PC-9 (cell line): ENCODE results near the gene AGBL4. TPM values are rescaled to one million over a fixed set of nuclear protein-coding genes. Genes with fewer than 3 reads are reported as not detected.

ENCODE experiments used
- BruUV-seq: library from RNA; stranded (reverse); fragments of 400-500 nt; replicated peaks from 2 replicates; lab custom pipeline; 2021; lab: Mats Ljungman, UMichigan
- CTCF ChIA-PET: fragments of 300-600 bp; sonication (Branson Sonifier 250); formaldehyde crosslinking; loops from one replicate; lab custom pipeline; 2022; ENCODE audit warnings: antibody characterized with exemption; lab: Charles Lee
- POLR2A ChIA-PET: fragments of 300-600 bp; sonication (Branson Sonifier 250); formaldehyde crosslinking; loops from one replicate; lab custom pipeline; 2022; ENCODE audit warnings: antibody characterized with exemption; ENCODE audit not compliant: unreplicated experiment; lab: Charles Lee
- DNase-seq, 2 experiments: peaks; one replicate each; pipeline versions ENCODE4 v3.0.0 to v3.0.0-alpha.2; 2015 to 2022; ENCODE audit warnings: mixed read lengths in 1 of 2
- H2AFZ ChIP-seq: fragments of 200-600 bp; sonication (generic); 2 replicates; pipeline ENCODE4 v1.8.1; 2017; ENCODE audit warnings: antibody characterized with exemption
- H3F3A ChIP-seq: fragments of 200-600 bp; sonication (generic); 2 replicates; pipeline ENCODE4 v1.8.1; 2017; ENCODE audit warnings: antibody characterized with exemption, mild to moderate bottlenecking, low read depth; ENCODE audit not compliant: insufficient read depth
- H3K27ac ChIP-seq: fragments of 200-600 bp; sonication (generic); 2 replicates; pipeline ENCODE4 v1.6.1; 2016; ENCODE audit warnings: mixed run types
- H3K27me3 ChIP-seq: fragments of 200-600 bp; sonication (generic); 2 replicates; pipeline ENCODE4 v1.6.1; 2016; ENCODE audit warnings: low read depth, mixed run types; ENCODE audit not compliant: insufficient read depth
- H3K36me3 ChIP-seq: fragments of 200-600 bp; sonication (generic); 2 replicates; pipeline ENCODE4 v1.6.1; 2016; ENCODE audit warnings: low read depth, mixed run types
- H3K4me1 ChIP-seq: fragments of 200-600 bp; sonication (generic); replicated peaks from 2 replicates; pipeline ENCODE4 v1.6.1; 2016; ENCODE audit warnings: mixed run types; ENCODE audit not compliant: insufficient read depth
- H3K4me2 ChIP-seq: fragments of 200-600 bp; sonication (generic); 2 replicates; pipeline ENCODE4 v1.6.1; 2017; ENCODE audit warnings: mixed run types
- H3K4me3 ChIP-seq: fragments of 200-600 bp; sonication (generic); 2 replicates; pipeline ENCODE4 v1.6.1; 2016; ENCODE audit warnings: mixed run types
- H3K79me2 ChIP-seq: fragments of 200-600 bp; sonication (generic); 2 replicates; pipeline ENCODE4 v1.6.1; 2017; ENCODE audit warnings: low read depth, mixed run types
- H3K9me2 ChIP-seq: fragments of 200-600 bp; sonication (generic); 2 replicates; pipeline ENCODE4 v1.8.1; 2017; ENCODE audit warnings: mild to moderate bottlenecking; ENCODE audit not compliant: insufficient read depth
- H3K9me3 ChIP-seq: fragments of 200-600 bp; sonication (generic); 2 replicates; pipeline ENCODE4 v1.8.1; 2016; ENCODE audit warnings: low read depth; ENCODE audit not compliant: insufficient read depth
- H4K20me1 ChIP-seq: fragments of 200-600 bp; sonication (generic); 2 replicates; pipeline ENCODE4 v1.8.1; 2017; ENCODE audit not compliant: insufficient read depth
- EZH2 ChIP-seq: fragments of 200-600 bp; sonication (generic); IDR thresholded peaks from 2 replicates; pipeline ENCODE4 v1.8.0; 2017; ENCODE audit warnings: antibody characterized with exemption, low read depth
- intact Hi-C: fragments of 100-400 bp; cut with micrococcal nuclease; formaldehyde crosslinking; loops from one replicate; pipeline ENCODE4 v1.10.0; 2022; ENCODE audit not compliant: unreplicated experiment
- total RNA-seq: library from RNA; stranded (reverse); gene quantifications from 2 replicates; pipeline ENCODE4 v1.2.3, GENCODE V29; 2021
- TF ChIP-seq, protein P1 (sequence below): fragments of 200-600 bp; sonication (generic); conservative IDR thresholded peaks from 2 replicates; pipeline ENCODE4 v1.6.1; 2017; ENCODE audit warnings: mixed run types, antibody characterized with exemption, mild to moderate bottlenecking, moderate library complexity

Gene AGBL4
- total RNA-seq, 1 experiment from 2014 or later, result not detected

GRCh38 chr1:48807554-48808260 is 1216.0 kb downstream of the AGBL4 start:
- CTCF ChIA-PET, result no interaction called here

DNA sequence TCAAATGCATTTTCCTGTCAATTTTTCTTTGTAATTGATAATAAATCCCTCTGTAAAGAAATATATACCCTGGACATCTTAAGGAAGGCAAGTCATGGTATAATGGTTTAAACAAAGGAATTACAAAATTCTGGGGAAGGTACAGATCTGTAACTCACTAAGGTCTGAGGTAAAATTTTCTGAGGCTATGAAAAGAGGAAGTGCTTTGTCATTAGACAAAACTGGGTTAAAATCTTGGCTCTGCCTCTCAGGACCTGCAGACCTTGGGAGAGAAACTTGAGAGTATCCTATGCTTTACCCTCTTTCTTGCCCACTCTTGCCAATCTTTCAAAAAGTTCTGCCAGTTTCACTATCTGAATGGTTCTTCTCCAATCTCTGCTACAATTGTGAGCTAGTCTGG is 1220.3 kb downstream of the AGBL4 start:
- no peak overlapping the region for H2AFZ ChIP-seq
- no peak overlapping the region for H3K4me2 ChIP-seq
- H3K36me3 ChIP-seq, result no peaks in the 10 kb centered on the region
- intact Hi-C loops, result no loop called here
- ChIA-PET CTCF (no interaction called here), POLR2A (no interaction called here)
- no peaks in the 10 kb centered on the region for H3K4me1 ChIP-seq
- no peak overlapping the region for H3K27ac ChIP-seq
- H4K20me1 ChIP-seq, result no peaks in the 10 kb centered on the region
- H3K9me3 ChIP-seq, result no peaks in the 10 kb centered on the region
- H3K9me2 ChIP-seq, result no peaks in the 10 kb centered on the region
- no peaks in the 10 kb centered on the region for H3F3A ChIP-seq
- no peak for DNase-seq
- H3K4me3 ChIP-seq, result no peak overlapping the region
- H3K27me3 ChIP-seq, result no peaks in the 10 kb centered on the region
- no peaks in the 10 kb centered on the region for H3K79me2 ChIP-seq
- TF ChIP-seq EZH2, result no peak
- TF ChIP-seq, protein P1, sequence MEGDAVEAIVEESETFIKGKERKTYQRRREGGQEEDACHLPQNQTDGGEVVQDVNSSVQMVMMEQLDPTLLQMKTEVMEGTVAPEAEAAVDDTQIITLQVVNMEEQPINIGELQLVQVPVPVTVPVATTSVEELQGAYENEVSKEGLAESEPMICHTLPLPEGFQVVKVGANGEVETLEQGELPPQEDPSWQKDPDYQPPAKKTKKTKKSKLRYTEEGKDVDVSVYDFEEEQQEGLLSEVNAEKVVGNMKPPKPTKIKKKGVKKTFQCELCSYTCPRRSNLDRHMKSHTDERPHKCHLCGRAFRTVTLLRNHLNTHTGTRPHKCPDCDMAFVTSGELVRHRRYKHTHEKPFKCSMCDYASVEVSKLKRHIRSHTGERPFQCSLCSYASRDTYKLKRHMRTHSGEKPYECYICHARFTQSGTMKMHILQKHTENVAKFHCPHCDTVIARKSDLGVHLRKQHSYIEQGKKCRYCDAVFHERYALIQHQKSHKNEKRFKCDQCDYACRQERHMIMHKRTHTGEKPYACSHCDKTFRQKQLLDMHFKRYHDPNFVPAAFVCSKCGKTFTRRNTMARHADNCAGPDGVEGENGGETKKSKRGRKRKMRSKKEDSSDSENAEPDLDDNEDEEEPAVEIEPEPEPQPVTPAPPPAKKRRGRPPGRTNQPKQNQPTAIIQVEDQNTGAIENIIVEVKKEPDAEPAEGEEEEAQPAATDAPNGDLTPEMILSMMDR, result no peak
- BruUV-seq, result no TSS peak

More at GRCh38 chr1:48807554-48808260, 1216.0 kb downstream of the AGBL4 start:
- Histone ChIP-seq H3K9me3 (no peaks in the 10 kb centered on the region), H3K4me2 (no peak overlapping the region), H3K36me3 (no peaks in the 10 kb centered on the region), H3K27me3 (no peaks in the 10 kb centered on the region), H3K4me3 (no peak overlapping the region), H3F3A (no peaks in the 10 kb centered on the region), H3K4me1 (no peaks in the 10 kb centered on the region), H2AFZ (no peak overlapping the region), H3K79me2 (no peaks in the 10 kb centered on the region), H3K9me2 (no peaks in the 10 kb centered on the region), H3K27ac (no peak overlapping the region), H4K20me1 (no peaks in the 10 kb centered on the region)
- POLR2A ChIA-PET, result no interaction called here
- intact Hi-C loops, result no loop called here
- no TSS peak for BruUV-seq
- TF ChIP-seq, protein P1, result no peak
- no peak for TF ChIP-seq EZH2
- DNase-seq, result no peak

- Histone ChIP-seq H3F3A (no peaks in the 10 kb centered on the region), H2AFZ (no peak overlapping the region), H3K27me3 (no peaks in the 10 kb centered on the region), H3K4me2 (no peak overlapping the region), H3K4me3 (no peak overlapping the region), H3K36me3 (no peaks in the 10 kb centered on the region), H3K9me3 (no peaks in the 10 kb centered on the region), H3K79me2 (no peaks in the 10 kb centered on the region), H4K20me1 (no peaks in the 10 kb centered on the region), H3K9me2 (no peaks in the 10 kb centered on the region), H3K27ac (no peak overlapping the region), H3K4me1 (no peaks in the 10 kb centered on the region)
- intact Hi-C loops, result no loop called here
- no peak for TF ChIP-seq EZH2
- TF ChIP-seq, protein P1, result no peak
- DNase-seq, result no peak
- POLR2A ChIA-PET, result no interaction called here
- BruUV-seq, result no TSS peak
- CTCF ChIA-PET, result no interaction called here
Measured at GRCh38 chr1:48794816-48795215, 1228.9 kb downstream of the AGBL4 start.
